GM20431 (cell line): ENCODE results near the gene HDAC2.

Source experiments
- in situ Hi-C: fragments of 300-500 bp; cut with MseI, MboI; formaldehyde crosslinking; loops from one replicate; pipeline ENCODE4 v1.15.0; 2020; ENCODE audit warnings: low sequenced_read_pairs; ENCODE audit not compliant: unreplicated experiment

Gene HDAC2

DNA sequence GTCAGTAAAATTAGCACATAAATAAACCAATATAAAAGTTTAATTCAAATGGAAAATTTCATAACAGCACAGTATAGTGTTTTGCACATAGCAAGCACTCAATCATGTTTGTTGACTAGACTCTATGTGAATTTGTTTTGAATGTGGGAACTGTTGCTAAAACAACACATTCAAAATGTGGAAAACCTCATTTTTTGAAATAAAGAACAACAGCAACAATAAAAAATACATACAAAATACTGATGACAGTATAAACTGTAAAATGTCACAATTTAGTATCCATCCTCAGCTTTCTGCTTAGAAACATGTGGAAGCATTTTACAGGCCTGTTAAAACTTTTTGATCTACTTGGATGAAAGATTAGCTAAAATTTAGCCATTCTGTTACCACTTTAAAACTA, 47.4 kb downstream of the HDAC2 start:
- in situ Hi-C loops = loop anchor here (25.0 kb wide), 1 partner anchor 1136 kb away; no protein-coding TSS in a partner anchor

GRCh38 chr6:113921299-113921904, 49.5 kb downstream of the HDAC2 start:
- in situ Hi-C loops = loop anchor here (25.0 kb wide), 1 partner anchor 1134 kb away; no protein-coding TSS in a partner anchor

- in situ Hi-C loops = loop anchor here (25.0 kb wide), 1 partner anchor 1133 kb away; no protein-coding TSS in a partner anchor
These were observed 50.2 kb downstream of the HDAC2 start for GRCh38 chr6:113920663-113921267.

- in situ Hi-C loops = loop anchor here (25.0 kb wide), 1 partner anchor 1123 kb away; no protein-coding TSS in a partner anchor
These were observed 60.7 kb downstream of the HDAC2 start for GRCh38 chr6:113910285-113910684.

GRCh38 chr6:113909224-113909856, 61.6 kb downstream of the HDAC2 start:
- in situ Hi-C loops = loop anchor here (25.0 kb wide), 1 partner anchor 1122 kb away; no protein-coding TSS in a partner anchor

- in situ Hi-C loops = loop anchor here (25.0 kb wide), 1 partner anchor 1122 kb away; no protein-coding TSS in a partner anchor
These were observed 62.1 kb downstream of the HDAC2 start for GRCh38 chr6:113908801-113909200.

DNA sequence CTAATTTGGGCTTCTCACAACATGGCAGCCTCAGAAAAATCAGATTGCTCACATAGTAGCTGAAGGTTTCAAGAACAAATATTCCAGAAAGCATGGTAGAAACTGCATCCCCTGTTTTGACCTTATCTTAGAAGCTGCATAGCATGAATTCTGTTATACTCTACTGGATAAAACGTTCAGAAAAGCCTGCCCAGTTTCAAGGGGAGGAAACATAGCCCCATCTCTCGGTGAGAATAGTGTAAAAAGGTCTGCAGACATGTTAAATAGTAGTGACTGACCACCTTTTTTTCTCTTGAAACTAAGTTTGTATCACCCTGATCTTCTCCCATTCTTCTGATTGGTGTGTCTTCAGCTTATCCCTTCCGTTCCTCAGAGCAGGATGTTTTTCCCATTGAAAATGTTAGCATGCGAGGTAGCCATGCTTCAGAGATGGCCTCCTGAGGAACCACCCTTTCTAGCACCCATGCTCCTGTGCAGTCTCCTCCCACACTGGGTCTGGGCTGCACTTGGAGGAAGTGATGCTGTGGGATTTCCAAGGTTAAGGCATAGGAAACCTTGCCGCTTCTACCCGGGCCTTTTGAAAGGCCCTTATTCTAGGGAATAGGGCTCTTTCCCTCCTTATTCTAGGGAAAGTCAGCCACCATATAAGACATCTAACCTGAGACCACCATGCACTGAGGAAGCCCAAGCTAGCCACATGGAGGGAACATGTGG, 63.7 kb downstream of the HDAC2 start:
- in situ Hi-C loops = loop anchor here (25.0 kb wide), 1 partner anchor 1120 kb away; no protein-coding TSS in a partner anchor

- in situ Hi-C loops = loop anchor here (25.0 kb wide), 1 partner anchor 1116 kb away; no protein-coding TSS in a partner anchor
These were observed 67.2 kb downstream of the HDAC2 start for GRCh38 chr6:113903666-113904330.

DNA sequence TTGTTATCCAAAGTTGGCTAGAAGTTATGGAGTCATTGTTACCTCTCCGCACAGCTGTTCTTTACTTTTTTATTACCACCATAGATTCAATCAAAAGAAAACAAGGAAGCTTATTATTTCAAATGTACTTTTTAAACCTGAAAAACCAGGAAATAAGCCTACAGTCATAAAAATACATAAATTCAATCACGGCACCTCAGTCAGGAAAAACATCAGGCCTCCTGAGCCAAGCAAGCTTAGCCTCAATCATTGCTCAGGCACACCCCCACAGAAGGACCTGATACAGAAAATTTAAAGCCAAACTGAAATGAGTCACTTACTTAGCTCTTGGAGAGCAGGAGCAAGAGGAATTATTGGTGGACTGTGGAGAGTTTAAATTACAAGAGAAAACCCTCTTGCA, 69.5 kb downstream of the HDAC2 start:
- in situ Hi-C loops = loop anchor here (25.0 kb wide), 1 partner anchor 1114 kb away; no protein-coding TSS in a partner anchor

- in situ Hi-C loops = no loop called here
These were observed 76.0 kb downstream of the HDAC2 start for GRCh38 chr6:113894712-113895674.

GRCh38 chr6:113893866-113894265, 77.1 kb downstream of the HDAC2 start:
- in situ Hi-C loops = no loop called here

GRCh38 chr6:113893451-113893850, 77.5 kb downstream of the HDAC2 start:
- in situ Hi-C loops = no loop called here

GRCh38 chr6:113888956-113889630, 81.9 kb downstream of the HDAC2 start:
- in situ Hi-C loops = no loop called here

DNA sequence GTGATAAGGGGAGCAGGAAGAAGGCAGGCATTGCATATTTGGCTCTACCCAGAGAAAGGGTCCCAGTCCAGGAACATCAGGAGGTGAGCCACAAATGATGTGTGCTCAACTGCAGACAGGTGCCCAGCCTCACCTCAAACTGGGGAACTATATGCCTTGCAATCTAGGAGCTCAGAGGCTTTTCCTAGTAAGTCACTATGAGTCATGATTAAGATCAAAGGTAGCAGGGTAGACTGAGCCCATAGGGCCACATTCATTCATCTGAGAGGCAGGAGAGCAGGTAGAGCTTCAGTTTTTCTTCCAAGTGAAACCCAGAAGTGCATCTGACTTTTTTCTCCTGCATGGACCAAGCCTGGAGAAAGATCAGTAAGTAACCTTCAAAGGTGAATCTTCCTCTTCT, 82.5 kb downstream of the HDAC2 start:
- in situ Hi-C loops = no loop called here

DNA sequence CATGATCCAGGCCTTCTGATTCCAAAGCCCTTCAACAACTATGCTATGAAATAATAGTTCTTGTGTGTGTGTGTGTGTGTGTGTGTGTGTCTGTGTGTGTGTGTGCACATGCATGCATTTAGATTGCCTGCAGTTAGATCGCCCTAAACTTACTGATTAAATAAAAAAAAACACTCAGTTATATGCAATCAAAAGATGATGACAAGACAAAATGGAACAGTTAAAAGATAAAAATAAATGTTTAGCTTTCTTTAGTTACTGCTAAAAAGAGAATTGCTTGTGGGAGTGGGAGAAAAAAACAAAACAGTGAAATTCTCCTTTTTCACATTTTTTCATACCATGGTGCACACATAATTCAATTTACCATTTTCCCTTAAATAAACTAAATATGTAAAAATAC, 84.4 kb downstream of the HDAC2 start:
- in situ Hi-C loops = no loop called here

DNA sequence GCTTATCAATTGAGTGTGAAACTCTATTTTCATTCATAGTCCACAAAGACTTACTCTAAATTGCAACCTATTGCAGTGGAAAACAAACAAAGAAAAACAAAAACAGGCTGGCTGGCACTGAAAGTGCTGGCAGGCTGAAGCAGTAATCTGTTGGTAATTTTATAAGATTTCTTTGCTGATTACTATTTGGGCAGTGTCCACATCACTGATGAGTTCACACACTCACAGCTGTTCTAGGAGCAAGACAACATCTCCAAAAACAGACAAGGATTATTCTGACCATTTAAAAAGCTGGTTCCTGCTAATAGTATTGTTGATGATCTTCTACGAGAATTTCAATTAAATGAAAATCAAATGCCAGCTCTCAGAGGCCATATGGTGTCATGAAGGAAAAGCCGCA, 86.9 kb downstream of the HDAC2 start:
- in situ Hi-C loops = no loop called here
